SHP77 (cell line): Measurements from ENCODE around the gene RHBG.

Source experiments
- DNase-seq, 2 experiments: peaks; one replicate each; lab custom pipeline; 2025; lab: John Stamatoyannopoulos, UW

Gene RHBG

DNA sequence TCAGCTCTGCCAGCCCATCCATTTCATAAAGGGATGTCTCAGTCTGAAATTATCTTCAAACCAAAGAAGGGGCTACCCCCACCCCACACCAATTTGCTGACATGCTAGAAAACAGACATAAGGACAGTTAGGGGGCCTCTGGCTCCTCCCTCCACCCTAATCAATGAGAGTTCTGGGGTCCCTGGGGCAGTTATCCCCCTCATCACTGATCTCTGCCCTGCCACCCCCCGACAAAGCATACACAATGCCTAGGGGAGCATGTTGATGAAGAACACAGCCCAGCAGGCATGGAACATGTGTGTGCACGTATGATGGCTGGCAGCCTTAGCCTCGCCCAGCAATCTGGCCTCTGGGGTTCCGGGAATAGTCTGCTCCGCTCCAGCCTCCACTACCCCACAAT lies 58.9 kb downstream of the RHBG start:
- DNase-seq, result no peak

DNA sequence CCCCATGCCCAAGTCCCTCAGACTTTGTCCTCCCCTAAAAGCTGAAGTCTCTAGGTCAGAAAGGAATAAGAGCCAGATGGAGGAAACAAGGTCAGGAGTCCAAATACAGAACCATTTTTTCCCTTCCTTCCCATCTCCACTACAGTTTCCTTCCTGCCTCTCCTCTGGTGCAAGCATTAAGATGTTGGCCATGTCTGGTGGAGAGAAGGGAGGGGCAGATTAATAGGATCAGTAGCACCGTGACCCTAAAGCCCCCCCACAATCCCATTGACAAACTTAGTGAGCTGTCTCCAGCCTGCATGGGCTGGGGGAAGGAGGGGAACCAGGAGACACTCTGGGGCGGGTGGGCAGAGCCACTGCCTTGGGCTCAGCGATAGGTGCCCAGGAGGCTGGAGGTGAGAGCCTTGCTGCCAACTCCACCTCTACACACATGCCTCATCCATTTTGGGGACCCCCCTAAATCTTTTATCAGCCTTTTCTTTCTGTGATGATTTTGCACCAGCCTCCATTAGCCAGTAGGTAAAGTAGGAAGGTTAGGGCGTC lies 59.8 kb downstream of the RHBG start:
- DNase-seq, result no peak

DNA sequence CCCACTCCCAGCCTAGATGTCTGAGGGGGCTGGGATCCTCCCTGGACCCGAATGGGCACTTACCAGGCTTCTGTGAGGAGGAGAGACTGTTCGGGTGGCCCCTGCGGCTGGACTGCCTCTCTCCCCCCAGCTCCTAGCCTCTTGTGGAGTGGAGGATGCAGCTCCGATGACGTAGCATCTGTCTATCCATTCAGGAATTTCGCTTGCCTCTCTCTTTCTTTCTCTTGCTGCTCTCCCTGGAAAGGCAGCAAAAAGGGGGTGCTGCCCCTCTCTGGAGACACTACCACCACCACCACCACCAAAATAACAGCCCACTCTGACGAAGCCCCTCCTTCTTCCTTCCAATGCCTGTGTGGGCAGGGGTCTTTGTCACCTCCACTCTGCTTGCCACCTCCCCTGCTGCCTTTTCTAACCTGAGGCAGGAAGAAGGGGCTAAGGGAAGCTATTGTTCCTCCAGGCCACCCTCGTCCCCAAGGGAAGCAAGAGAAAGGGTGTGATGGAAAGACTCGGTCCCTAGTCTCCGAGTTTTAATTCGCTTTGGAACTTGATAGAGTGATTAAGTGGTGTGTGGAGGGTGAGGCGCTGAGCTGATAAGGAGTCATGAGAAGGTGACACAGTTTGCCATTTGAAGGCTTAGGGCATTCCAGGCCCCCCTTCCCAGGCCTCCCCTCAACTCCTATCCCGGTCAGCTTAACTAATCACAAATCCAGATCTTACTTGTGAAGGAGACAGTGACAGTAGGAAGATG lies 60.5 kb downstream of the RHBG start:
- no peak for DNase-seq

GRCh38 chr1:156430303-156430702 lies 61.3 kb downstream of the RHBG start:
- DNase-seq, result no peak

- DNase-seq, result no peak
These were observed 61.9 kb downstream of the RHBG start for GRCh38 chr1:156430866-156431265.

GRCh38 chr1:156431366-156431765 lies 62.4 kb downstream of the RHBG start:
- DNase-seq, result no peak

DNA sequence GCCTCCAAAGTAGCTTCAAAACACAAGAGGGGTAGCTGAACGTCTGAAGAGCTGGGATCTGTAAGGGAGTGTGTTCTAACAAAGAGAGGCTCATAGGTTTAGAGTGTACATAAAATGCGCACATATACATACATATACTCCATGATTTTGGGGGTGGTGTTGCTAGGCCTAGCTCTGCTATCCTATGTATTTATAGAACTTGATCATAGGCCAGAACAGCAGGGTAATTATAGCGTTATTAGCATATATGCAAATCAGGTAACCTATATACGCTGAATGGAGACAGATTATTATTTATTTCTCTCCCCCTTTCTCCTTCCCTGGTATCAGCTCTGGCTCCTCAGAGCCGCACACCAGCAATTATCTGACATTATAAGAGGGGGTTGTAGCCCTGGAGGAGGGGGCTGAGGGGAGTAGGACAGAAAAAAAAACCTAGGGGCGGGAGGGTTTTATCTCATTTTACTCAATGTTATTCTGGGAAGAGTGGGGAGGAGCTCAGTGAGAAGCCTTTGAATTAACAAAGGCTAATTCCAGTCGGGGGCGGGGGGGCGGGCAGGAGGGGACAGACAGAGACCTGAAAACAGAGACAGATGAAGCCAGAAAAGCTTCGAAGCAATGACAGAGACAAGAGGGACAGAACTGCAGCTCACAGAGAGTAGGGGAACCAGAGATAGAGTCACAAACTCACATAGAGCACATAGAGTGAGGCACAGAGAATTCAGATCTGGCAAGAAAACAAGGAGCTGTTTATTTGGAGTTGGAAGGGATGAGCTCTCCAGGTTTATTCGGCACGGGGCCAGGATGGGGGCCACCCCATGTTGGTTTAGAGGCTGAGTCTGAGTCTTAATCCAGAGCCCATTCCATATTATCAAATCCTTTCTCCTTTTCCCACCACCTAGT lies 63.0 kb downstream of the RHBG start:
- DNase-seq, result no peak

DNA sequence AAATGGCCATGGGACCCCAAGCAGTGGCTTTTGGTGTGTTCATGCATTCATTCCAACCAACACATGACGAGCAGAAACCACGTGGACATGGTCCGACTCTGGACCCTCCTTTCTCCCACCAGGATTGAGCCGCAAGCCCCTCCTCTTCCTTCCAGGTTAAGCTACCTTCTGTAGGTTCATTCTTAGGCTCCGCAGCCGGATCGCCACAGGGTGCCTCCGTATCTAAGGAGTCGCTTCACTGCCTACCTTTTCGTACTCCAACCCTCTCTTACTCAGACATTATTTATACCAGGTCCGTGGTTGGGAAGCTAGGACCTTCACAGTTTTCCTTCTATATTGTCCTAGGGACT lies 63.6 kb downstream of the RHBG start:
- DNase-seq, result no peak

GRCh38 chr1:156433032-156433431 lies 64.0 kb downstream of the RHBG start:
- DNase-seq, result no peak

DNA sequence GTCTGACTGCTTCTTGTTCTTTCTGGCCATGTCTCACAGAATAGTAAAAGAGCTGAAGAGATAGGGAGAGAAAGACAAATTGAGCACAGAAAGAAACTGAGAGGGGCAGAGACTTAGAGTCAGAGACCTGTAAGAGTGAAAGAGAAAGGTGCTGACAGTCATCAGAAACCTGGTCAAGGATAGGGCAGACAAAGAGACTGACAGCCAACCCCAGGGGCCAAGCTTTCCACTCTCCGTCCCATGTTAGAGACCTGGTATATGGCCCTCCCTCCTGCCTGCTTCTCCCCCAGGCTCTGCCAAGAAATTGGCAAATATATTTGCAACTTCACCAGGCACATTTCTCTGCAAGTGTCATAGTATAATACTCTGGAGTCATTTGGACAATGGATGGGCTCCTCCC lies 64.6 kb downstream of the RHBG start:
- DNase-seq, result no peak
